ENCODE measurements around the gene DNAJC11. TPM values are rescaled to one million over a fixed set of nuclear protein-coding genes. Genes with fewer than 3 reads are reported as not detected.
"Not testable (repeated sequence)": the region's sequence is repeated elsewhere in the genome, so short reads cannot be mapped to it uniquely, and the experiment has no call there.

Gene DNAJC11
- total RNA-seq, 1 experiment from 2014 or later: 106 TPM

GRCh38 chr1:6666696-6667095, 34.9 kb downstream of the DNAJC11 start:
- no TSS peak for BruUV-seq (replicated peaks)
- Histone ChIP-seq H3K4me3 (ENCODE audit: low read depth, low read length, poor library complexity, severe bottlenecking) (no peak overlapping the region), H3K4me1 (ENCODE audit: insufficient read depth, low read length, poor library complexity, severe bottlenecking) (no peaks in the 10 kb centered on the region), H3K9me3 (ENCODE audit: low read depth, low read length, poor library complexity, severe bottlenecking) (no peaks in the 10 kb centered on the region), H3K27me3 (replicated peaks; ENCODE audit: insufficient read depth, low read depth, low read length, poor library complexity) (no peaks in the 10 kb centered on the region), H3K27ac (ENCODE audit: low read depth, low read length, poor library complexity, severe bottlenecking) (no peak overlapping the region), H3K36me3 (ENCODE audit: insufficient read depth, low read length, poor library complexity, severe bottlenecking) (peaks cover 15% of the 10 kb centered on the region)
- intact Hi-C loops (cut with micrococcal nuclease; ENCODE audit: unreplicated experiment): no loop called here
- no peak for DNase-seq (ENCODE audit: low spot score)
- TF ChIP-seq, protein P1, sequence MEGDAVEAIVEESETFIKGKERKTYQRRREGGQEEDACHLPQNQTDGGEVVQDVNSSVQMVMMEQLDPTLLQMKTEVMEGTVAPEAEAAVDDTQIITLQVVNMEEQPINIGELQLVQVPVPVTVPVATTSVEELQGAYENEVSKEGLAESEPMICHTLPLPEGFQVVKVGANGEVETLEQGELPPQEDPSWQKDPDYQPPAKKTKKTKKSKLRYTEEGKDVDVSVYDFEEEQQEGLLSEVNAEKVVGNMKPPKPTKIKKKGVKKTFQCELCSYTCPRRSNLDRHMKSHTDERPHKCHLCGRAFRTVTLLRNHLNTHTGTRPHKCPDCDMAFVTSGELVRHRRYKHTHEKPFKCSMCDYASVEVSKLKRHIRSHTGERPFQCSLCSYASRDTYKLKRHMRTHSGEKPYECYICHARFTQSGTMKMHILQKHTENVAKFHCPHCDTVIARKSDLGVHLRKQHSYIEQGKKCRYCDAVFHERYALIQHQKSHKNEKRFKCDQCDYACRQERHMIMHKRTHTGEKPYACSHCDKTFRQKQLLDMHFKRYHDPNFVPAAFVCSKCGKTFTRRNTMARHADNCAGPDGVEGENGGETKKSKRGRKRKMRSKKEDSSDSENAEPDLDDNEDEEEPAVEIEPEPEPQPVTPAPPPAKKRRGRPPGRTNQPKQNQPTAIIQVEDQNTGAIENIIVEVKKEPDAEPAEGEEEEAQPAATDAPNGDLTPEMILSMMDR (conservative IDR thresholded peaks at IDR 0.05; ENCODE audit: low read depth, low read length): no peak
- no peak for TF ChIP-seq EZH2 (IDR thresholded peaks at IDR 0.05; ENCODE audit: borderline replicate concordance, low read depth, low read length, poor library complexity, severe bottlenecking)
- POLR2A ChIA-PET (ENCODE audit: low non-redundant PET): no interaction called here
- CTCF ChIA-PET: no interaction called here

- BruUV-seq (replicated peaks); H3K4me3 ChIP-seq (ENCODE audit: low read depth, low read length, poor library complexity, severe bottlenecking); H3K9me3 ChIP-seq (ENCODE audit: low read depth, low read length, poor library complexity, severe bottlenecking); CTCF ChIA-PET; DNase-seq (ENCODE audit: low spot score); H3K27ac ChIP-seq (ENCODE audit: low read depth, low read length, poor library complexity, severe bottlenecking); intact Hi-C loops (cut with micrococcal nuclease; ENCODE audit: unreplicated experiment); H3K4me1 ChIP-seq (ENCODE audit: insufficient read depth, low read length, poor library complexity, severe bottlenecking); H3K27me3 ChIP-seq (replicated peaks; ENCODE audit: insufficient read depth, low read depth, low read length, poor library complexity); POLR2A ChIA-PET (ENCODE audit: low non-redundant PET): not testable (repeated sequence)
- peaks cover 15% of the 10 kb centered on the region for H3K36me3 ChIP-seq (ENCODE audit: insufficient read depth, low read length, poor library complexity, severe bottlenecking)
These were observed 39.1 kb downstream of the DNAJC11 start for GRCh38 chr1:6662468-6662867.

DNA sequence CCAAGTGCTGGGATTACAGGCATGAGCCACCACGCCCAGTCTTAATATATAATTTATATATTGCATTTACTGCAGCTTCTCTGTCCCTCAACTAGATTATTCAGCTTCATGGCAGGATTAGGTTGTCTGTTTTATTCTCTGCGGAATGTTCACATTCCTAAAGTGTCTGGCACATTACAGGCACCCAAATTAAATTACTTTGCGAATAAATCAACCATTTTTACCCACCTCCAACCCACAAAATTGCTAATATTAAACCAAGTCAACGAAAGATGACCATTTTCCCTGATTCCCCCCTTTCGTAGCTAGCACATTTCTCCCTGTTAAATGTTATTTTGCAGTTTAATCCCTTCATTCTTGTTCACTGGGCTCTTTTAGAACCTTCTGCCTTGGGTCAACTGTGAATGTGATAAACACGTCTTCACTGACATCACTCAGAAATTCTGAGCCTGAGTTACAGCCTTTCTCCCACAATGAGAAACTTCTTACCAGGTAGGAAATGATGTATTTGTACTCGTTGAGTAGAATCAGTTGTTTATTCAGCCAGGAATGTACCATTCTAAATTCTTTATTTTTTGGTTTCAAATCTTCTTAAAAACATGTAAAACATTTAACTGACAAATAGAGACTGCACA, 41.1 kb downstream of the DNAJC11 start:
- DNase-seq (ENCODE audit: low spot score): no peak
- Histone ChIP-seq H3K27ac (ENCODE audit: low read depth, low read length, poor library complexity, severe bottlenecking) (no peak overlapping the region), H3K27me3 (replicated peaks; ENCODE audit: insufficient read depth, low read depth, low read length, poor library complexity) (no peaks in the 10 kb centered on the region), H3K4me1 (ENCODE audit: insufficient read depth, low read length, poor library complexity, severe bottlenecking) (no peaks in the 10 kb centered on the region), H3K36me3 (ENCODE audit: insufficient read depth, low read length, poor library complexity, severe bottlenecking) (peaks cover under 1% of the 10 kb centered on the region), H3K4me3 (ENCODE audit: low read depth, low read length, poor library complexity, severe bottlenecking) (no peak overlapping the region), H3K9me3 (ENCODE audit: low read depth, low read length, poor library complexity, severe bottlenecking) (no peaks in the 10 kb centered on the region)
- BruUV-seq (replicated peaks): no TSS peak
- no peak for TF ChIP-seq EZH2 (IDR thresholded peaks at IDR 0.05; ENCODE audit: borderline replicate concordance, low read depth, low read length, poor library complexity, severe bottlenecking)
- TF ChIP-seq, protein P1 (conservative IDR thresholded peaks at IDR 0.05; ENCODE audit: low read depth, low read length): no peak
- intact Hi-C loops (cut with micrococcal nuclease; ENCODE audit: unreplicated experiment): no loop called here
- ChIA-PET POLR2A (ENCODE audit: low non-redundant PET) (no interaction called here), CTCF (no interaction called here)

Data from A673 (cell line).